GM23338 (cell line): ENCODE measurements around the gene PGAM5. TPM values are rescaled to one million over a fixed set of nuclear protein-coding genes. Genes with fewer than 3 reads are reported as not detected.

Experiments
- CREB1 ChIP-seq: fragments of 250-450 bp; sonication (Bioruptor Pico); IDR thresholded peaks from 2 replicates; pipeline ENCODE4 v1.5.0; 2020; ENCODE audit warnings: low read depth, mild to moderate bottlenecking, moderate library complexity
- EZH2phosphoT487 ChIP-seq: fragments of 200-600 bp; sonication (generic); IDR thresholded peaks from one replicate; pipeline ENCODE4 v1.8.1; 2018; ENCODE audit warnings: antibody characterized with exemption; ENCODE audit not compliant: unreplicated experiment
- NANOG ChIP-seq: IDR thresholded peaks from 2 replicates; pipeline ENCODE4 v1.6.1; 2016; ENCODE audit warnings: antibody characterized with exemption, borderline replicate concordance
- POLR2AphosphoS5 ChIP-seq: IDR thresholded peaks from 2 replicates; pipeline ENCODE4 v1.6.1; 2016; ENCODE audit warnings: antibody characterized with exemption, low read depth
- REST ChIP-seq: IDR thresholded peaks from one replicate; pipeline ENCODE4 v1.6.1; 2018; ENCODE audit warnings: antibody characterized with exemption; ENCODE audit not compliant: unreplicated experiment
- ZNF331 ChIP-seq: fragments of 250-450 bp; sonication (Bioruptor Pico); IDR thresholded peaks from 2 replicates; pipeline ENCODE4 v1.5.0; 2020; ENCODE audit warnings: low read depth, mild to moderate bottlenecking, moderate library complexity
- ZNF462 ChIP-seq: fragments of 250-450 bp; sonication (Bioruptor Pico); IDR thresholded peaks from 2 replicates; pipeline ENCODE4 v1.5.0; 2020; ENCODE audit warnings: mild to moderate bottlenecking, moderate library complexity
- polyA plus RNA-seq: library from polyadenylated mRNA; unstranded; fragments of >200 nt; fragmentation: Nextera tagmentation; extraction: Ambion mirVana; gene quantifications from 2 replicates; pipeline ENCODE4 v1.2.1, GENCODE V29; 2016
- total RNA-seq: library from RNA; depleted of rRNA; stranded (reverse); fragments of >200 nt; shearing (Covaris generic); gene quantifications from 2 replicates; pipeline ENCODE4 v1.2.3, GENCODE V29; 2014

PGAM5 gene
- total and polyA plus RNA-seq, 2 experiments from 2014 or later: 31.1 to 108 TPM

GRCh38 chr12:132715874-132716273 lies 5.2 kb downstream of the PGAM5 start (continued):
- TF ChIP-seq ZNF462 (CRISPR knock-in tag): no peak
- no peak for TF ChIP-seq POLR2AphosphoS5
- TF ChIP-seq ZNF331 (CRISPR knock-in tag): no peak
- no peak for TF ChIP-seq EZH2phosphoT487
- TF ChIP-seq CREB1 (CRISPR knock-in tag): no peak
- TF ChIP-seq NANOG: no peak
- no peak for TF ChIP-seq REST
